Suprapubic skin (tissue), 3 donors: Measurements from ENCODE around the gene GFRA4.

ENCODE experiments used
- CTCF ChIP-seq, 2 donors: fragments of 200-600 bp in 1 of 2; fragments of 450-650 bp in 1 of 2; sonication (generic) in 1 of 2; IDR thresholded peaks; one replicate each; pipeline ENCODE4 v1.5.1; 2016 to 2019; ENCODE audit warnings: antibody characterized with exemption in 2 of 2, mild to moderate bottlenecking in 1 of 2, moderate library complexity in 1 of 2
- POLR2AphosphoS5 ChIP-seq, 3 donors: sonication (generic); formaldehyde crosslinking; IDR thresholded peaks; one replicate each; pipeline ENCODE4 v1.6.1; 2017; ENCODE audit warnings: antibody characterized with exemption in 3 of 3

GRCh38 chr20:3674995-3675900 lies 12.0 kb upstream of the GFRA4 start:
- no peak for TF ChIP-seq CTCF (IDR thresholded peaks at IDR 0.05)
- no peak for TF ChIP-seq POLR2AphosphoS5 (IDR thresholded peaks at IDR 0.05)
